Breast epithelium (tissue), 4 donors: Measurements from ENCODE around the gene TENM3. TPM values are rescaled to one million over a fixed set of nuclear protein-coding genes. Genes with fewer than 3 reads are reported as not detected.

ENCODE experiments used
- DNase-seq, 2 donors: peaks; one replicate each; pipeline ENCODE4 v3.0.0-alpha.2; 2019; ENCODE audit warnings: low spot score in 2 of 2
- H3K27ac ChIP-seq, 2 donors: fragments of 200-600 bp; sonication (generic) in 1 of 2; one replicate each; pipeline ENCODE4 v1.5.1; 2016 to 2019; ENCODE audit warnings: mild to moderate bottlenecking in 1 of 2
- H3K27me3 ChIP-seq, 2 donors: fragments of 200-600 bp; sonication (generic) in 1 of 2; one replicate each; pipeline versions ENCODE4 v1.5.1 to v1.6.0; 2017 to 2019; ENCODE audit warnings: control low read depth in 1 of 2, mild to moderate bottlenecking in 1 of 2
- H3K36me3 ChIP-seq: fragments of 200-600 bp; one replicate; pipeline ENCODE4 v1.5.1; 2019
- H3K4me1 ChIP-seq, 2 donors: fragments of 200-600 bp; sonication (generic); one replicate each; pipeline ENCODE4 v1.5.1; 2016 to 2019; ENCODE audit warnings: control low read depth in 1 of 2
- H3K4me3 ChIP-seq, 3 donors: fragments of 200-600 bp; sonication (generic); 1 replicate in 2 of 3; 2 replicates in 1 of 3; pipeline ENCODE4 v1.5.1; 2016 to 2019; ENCODE audit warnings: mild to moderate bottlenecking in 3 of 3, moderate library complexity in 2 of 3
- H3K9me3 ChIP-seq, 2 donors: fragments of 200-600 bp; sonication (generic) in 1 of 2; one replicate each; pipeline ENCODE4 v1.5.1; 2016 to 2019; ENCODE audit warnings: control low read depth in 1 of 2
- POLR2A ChIP-seq: fragments of 450-650 bp; IDR thresholded peaks from one replicate; pipeline ENCODE4 v1.6.1; 2016; ENCODE audit warnings: antibody characterized with exemption, mild to moderate bottlenecking, moderate library complexity
- POLR2AphosphoS5 ChIP-seq, 3 donors: sonication (generic); formaldehyde crosslinking; IDR thresholded peaks; one replicate each; pipeline ENCODE4 v1.6.1; 2017; ENCODE audit warnings: antibody characterized with exemption in 3 of 3
- intact Hi-C: fragments of 100-400 bp; cut with DNase I; formaldehyde crosslinking; loops from one replicate; pipeline ENCODE4 v1.15.1; 2023; ENCODE audit warnings: low total_unique reads
- total RNA-seq, 3 donors: library from RNA; depleted of rRNA; stranded (reverse); fragments of >200 nt; gene quantifications; one replicate each; pipeline ENCODE4 v1.1.0, GENCODE V29; 2016
- TF ChIP-seq, protein P1 (sequence below), 3 donors: fragments of 450-650 bp; IDR thresholded peaks; one replicate each; pipeline ENCODE4 v1.5.1; 2016 to 2017; ENCODE audit warnings: antibody characterized with exemption in 3 of 3, mild to moderate bottlenecking in 3 of 3, moderate library complexity in 3 of 3

Gene TENM3
- total RNA-seq, 3 donors from 2014 or later, result 4.6 to 30.6 (median 8.8) TPM

DNA sequence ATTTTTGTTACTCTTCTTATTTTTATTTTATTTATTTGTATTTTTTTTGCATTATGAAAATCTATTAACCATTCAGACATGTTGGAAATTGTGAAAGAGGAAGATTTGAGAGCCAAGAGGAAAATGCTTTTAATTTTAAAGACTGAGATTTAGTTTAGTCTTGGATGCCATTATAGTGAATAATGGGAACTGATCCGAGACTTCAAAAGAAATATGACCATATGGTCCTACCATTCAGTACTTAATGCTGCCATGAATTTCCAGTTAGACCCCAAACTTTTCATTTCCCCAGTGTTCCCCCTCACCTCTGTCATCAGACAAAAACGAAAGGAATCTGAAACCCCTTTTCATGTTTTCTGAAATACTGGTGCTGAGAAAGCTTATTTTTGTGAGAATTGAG, 95.5 kb downstream of the TENM3 start:
- intact Hi-C loops, result no loop called here
- H3K4me1 ChIP-seq, result no peaks in the 10 kb centered on the region
- no peaks in the 10 kb centered on the region for H3K9me3 ChIP-seq
- no peak for DNase-seq
- no peaks in the 10 kb centered on the region for H3K36me3 ChIP-seq
- H3K27ac ChIP-seq, result no peak overlapping the region
- H3K4me3 ChIP-seq, result no peak overlapping the region
- TF ChIP-seq POLR2AphosphoS5 (IDR thresholded peaks at IDR 0.05) (no peak), POLR2A (no peak)
- TF ChIP-seq, protein P1, sequence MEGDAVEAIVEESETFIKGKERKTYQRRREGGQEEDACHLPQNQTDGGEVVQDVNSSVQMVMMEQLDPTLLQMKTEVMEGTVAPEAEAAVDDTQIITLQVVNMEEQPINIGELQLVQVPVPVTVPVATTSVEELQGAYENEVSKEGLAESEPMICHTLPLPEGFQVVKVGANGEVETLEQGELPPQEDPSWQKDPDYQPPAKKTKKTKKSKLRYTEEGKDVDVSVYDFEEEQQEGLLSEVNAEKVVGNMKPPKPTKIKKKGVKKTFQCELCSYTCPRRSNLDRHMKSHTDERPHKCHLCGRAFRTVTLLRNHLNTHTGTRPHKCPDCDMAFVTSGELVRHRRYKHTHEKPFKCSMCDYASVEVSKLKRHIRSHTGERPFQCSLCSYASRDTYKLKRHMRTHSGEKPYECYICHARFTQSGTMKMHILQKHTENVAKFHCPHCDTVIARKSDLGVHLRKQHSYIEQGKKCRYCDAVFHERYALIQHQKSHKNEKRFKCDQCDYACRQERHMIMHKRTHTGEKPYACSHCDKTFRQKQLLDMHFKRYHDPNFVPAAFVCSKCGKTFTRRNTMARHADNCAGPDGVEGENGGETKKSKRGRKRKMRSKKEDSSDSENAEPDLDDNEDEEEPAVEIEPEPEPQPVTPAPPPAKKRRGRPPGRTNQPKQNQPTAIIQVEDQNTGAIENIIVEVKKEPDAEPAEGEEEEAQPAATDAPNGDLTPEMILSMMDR (IDR thresholded peaks at IDR 0.05), result no peak
- no peaks in the 10 kb centered on the region for H3K27me3 ChIP-seq

- no peak overlapping the region for H3K27ac ChIP-seq
- no peaks in the 10 kb centered on the region for H3K4me1 ChIP-seq
- H3K9me3 ChIP-seq, result no peaks in the 10 kb centered on the region
- H3K27me3 ChIP-seq, result no peaks in the 10 kb centered on the region
- no peak for DNase-seq
- intact Hi-C loops, result no loop called here
- no peak overlapping the region for H3K4me3 ChIP-seq
- no peak for TF ChIP-seq POLR2AphosphoS5 (IDR thresholded peaks at IDR 0.05)
- TF ChIP-seq POLR2A, result no peak
- TF ChIP-seq, protein P1 (IDR thresholded peaks at IDR 0.05), result no peak
- no peaks in the 10 kb centered on the region for H3K36me3 ChIP-seq
These were observed 96.0 kb downstream of the TENM3 start for GRCh38 chr4:182339221-182339641.

DNA sequence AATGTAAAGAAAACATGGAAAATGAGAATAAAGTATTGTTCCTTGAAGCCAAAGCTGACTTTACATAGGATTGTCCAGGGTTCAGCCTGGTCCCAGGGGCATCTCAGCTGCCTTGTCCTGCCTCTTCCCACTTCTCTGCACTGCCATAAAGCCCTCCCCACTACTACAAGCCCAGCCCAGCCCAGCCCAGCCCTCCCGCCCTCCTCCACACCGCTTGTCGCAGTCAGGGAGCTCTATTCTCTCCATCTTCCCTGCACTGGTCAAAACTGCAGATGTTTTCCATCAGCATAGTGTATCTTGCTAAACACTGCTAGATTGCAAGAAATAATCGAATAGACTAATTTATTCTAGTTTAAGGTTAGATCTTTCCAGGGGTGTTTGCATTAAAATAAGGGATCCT, 100.3 kb downstream of the TENM3 start:
- no peak overlapping the region for H3K27ac ChIP-seq
- TF ChIP-seq POLR2AphosphoS5 (IDR thresholded peaks at IDR 0.05) (no peak), POLR2A (no peak)
- TF ChIP-seq, protein P1 (IDR thresholded peaks at IDR 0.05), result no peak
- intact Hi-C loops, result no loop called here
- DNase-seq, result no peak
- H3K9me3 ChIP-seq, result no peaks in the 10 kb centered on the region
- H3K4me3 ChIP-seq, result no peak overlapping the region
- H3K27me3 ChIP-seq, result no peaks in the 10 kb centered on the region
- H3K36me3 ChIP-seq, result no peaks in the 10 kb centered on the region
- no peaks in the 10 kb centered on the region for H3K4me1 ChIP-seq

DNA sequence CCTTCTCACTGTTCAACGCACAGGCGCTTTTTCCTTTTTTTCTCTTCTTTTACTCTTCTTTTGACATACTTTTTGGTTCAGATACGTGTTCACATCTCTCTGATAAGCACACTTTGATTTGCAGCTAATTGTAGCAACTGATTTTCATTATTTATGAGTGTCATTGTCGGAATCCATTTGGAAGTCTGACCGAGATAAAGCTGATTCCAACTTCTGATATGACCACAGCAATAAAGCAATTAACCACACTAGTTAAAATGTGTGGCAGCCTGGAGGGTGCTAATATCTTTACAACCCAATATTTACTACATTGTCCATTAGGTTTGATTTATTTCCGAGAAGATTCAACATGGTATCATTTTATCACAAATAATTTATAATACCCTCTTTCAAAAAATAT, 101.8 kb downstream of the TENM3 start:
- intact Hi-C loops, result loop anchor here (2.0 kb wide), 1 partner anchor 50 kb away; no protein-coding TSS in a partner anchor
- H3K4me3 ChIP-seq, result no peak overlapping the region
- no peaks in the 10 kb centered on the region for H3K9me3 ChIP-seq
- TF ChIP-seq POLR2A (no peak), POLR2AphosphoS5 (IDR thresholded peaks at IDR 0.05) (no peak)
- TF ChIP-seq, protein P1 (IDR thresholded peaks at IDR 0.05), result no peak
- DNase-seq, result no peak
- no peaks in the 10 kb centered on the region for H3K36me3 ChIP-seq
- H3K4me1 ChIP-seq, result no peaks in the 10 kb centered on the region
- H3K27me3 ChIP-seq, result no peaks in the 10 kb centered on the region
- H3K27ac ChIP-seq, result no peak overlapping the region

DNA sequence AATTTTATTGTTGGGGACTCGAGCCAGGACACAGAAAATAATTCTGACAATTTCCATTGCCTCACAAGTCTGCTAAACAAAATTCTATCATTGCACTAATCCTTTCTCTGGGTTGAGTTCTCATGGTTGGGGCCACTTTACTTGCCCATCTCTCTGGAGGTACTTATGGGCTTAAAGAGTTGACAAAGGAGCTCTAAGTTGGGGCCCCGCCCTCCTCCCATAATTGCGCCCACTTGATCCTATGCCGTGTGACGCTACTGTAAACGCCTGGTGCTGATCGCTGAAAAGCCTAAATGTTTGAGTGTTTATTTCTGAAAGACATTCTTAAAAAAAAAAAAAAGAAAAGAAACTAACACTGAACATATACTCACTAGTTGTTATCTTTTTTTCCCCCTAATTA, 103.0 kb downstream of the TENM3 start:
- Histone ChIP-seq H3K4me1 (no peaks in the 10 kb centered on the region), H3K9me3 (no peaks in the 10 kb centered on the region), H3K27me3 (no peaks in the 10 kb centered on the region), H3K36me3 (no peaks in the 10 kb centered on the region), H3K27ac (no peak overlapping the region), H3K4me3 (no peak overlapping the region)
- TF ChIP-seq POLR2A (no peak), POLR2AphosphoS5 (IDR thresholded peaks at IDR 0.05) (no peak)
- TF ChIP-seq, protein P1 (IDR thresholded peaks at IDR 0.05), result no peak
- intact Hi-C loops, result no loop called here
- DNase-seq, result no peak
